ENCODE measurements around the gene NGFR.
A peak's percentile ranks its signal among the peaks of the same experiment; 100 is the strongest.

Gene NGFR

GRCh38 chr17:49515196-49515770 is 20.2 kb downstream of the NGFR start:
- no peak for DNase-seq (ENCODE audit: low read depth in 2 of 2)

- DNase-seq (ENCODE audit: low read depth in 2 of 2): no peak
Observed at GRCh38 chr17:49516180-49516579, 21.1 kb downstream of the NGFR start.

DNA sequence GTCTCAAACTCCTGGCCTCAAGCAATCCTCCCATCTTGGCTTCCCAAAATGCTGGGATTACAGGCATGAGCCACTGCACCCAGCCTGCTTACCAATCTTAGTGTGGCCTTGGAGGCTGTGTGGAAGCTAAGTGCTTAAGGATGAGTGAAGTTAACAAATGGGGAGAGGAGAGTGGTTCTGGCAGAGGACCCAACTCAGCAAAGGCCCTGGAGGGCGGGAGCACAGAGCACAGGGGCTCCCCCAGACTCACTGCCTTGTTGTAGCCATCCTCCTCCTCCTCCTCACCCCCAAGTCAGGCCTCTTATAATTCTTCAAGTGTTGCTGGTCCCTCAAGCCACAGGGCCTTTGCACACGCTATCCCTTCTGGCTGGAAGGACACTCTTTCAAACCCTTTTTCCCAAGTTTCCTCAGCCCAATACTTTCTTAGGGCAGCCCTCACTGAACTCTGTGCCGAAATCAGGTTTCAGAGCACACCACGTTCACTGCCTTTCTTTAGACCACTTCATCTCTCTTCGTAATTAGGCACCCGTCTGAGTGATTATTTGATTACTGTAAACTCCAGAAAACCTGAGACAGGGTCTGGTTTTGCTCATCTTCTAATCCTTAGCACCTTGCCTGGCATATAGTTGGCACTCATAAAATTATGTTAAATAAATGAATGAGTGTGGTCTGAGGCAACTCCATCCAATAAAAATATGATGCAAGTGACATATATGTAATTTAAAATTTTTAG is 23.4 kb downstream of the NGFR start:
- DNase-seq (ENCODE audit: low read depth in 2 of 2): no peak

- DNase-seq (ENCODE audit: low read depth in 2 of 2): no peak
Observed at GRCh38 chr17:49519781-49520180, 24.7 kb downstream of the NGFR start.

DNA sequence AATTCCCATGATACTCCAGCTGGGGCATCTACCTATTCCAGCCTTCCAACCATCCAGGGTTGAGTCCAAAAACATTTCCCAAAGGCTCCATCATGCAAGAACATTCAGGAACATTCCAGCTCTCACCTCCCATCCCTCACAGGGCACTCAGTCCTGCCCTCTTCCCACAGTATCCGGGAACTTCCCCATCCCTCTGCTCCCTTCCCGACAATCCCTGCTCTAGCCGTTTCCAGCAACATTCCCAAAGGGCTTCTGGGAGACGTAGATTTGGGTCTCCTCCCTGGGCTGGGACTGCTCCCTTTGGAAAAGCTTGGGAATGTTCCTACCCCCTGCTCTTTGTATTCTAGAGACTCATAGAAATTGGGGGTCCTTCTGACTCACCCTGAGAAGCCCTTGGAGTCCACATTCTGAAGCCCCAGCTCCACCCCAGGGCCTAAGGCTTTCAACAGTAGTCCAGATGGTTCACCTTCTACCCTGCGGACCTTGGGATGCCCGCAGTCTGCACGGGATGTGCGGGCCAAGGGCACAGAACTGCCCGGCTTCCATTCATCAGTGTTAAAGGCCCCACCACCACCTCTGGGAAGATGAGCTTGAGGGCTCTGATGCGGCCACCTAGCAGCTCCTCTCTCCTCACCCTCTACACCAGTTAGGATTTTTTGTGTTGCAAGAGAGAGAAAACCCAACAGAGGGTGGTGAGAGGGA is 25.4 kb downstream of the NGFR start:
- no peak for DNase-seq (ENCODE audit: low read depth in 2 of 2)

GRCh38 chr17:49521088-49521450 is 26.0 kb downstream of the NGFR start:
- no peak for DNase-seq (ENCODE audit: low read depth in 2 of 2)

DNA sequence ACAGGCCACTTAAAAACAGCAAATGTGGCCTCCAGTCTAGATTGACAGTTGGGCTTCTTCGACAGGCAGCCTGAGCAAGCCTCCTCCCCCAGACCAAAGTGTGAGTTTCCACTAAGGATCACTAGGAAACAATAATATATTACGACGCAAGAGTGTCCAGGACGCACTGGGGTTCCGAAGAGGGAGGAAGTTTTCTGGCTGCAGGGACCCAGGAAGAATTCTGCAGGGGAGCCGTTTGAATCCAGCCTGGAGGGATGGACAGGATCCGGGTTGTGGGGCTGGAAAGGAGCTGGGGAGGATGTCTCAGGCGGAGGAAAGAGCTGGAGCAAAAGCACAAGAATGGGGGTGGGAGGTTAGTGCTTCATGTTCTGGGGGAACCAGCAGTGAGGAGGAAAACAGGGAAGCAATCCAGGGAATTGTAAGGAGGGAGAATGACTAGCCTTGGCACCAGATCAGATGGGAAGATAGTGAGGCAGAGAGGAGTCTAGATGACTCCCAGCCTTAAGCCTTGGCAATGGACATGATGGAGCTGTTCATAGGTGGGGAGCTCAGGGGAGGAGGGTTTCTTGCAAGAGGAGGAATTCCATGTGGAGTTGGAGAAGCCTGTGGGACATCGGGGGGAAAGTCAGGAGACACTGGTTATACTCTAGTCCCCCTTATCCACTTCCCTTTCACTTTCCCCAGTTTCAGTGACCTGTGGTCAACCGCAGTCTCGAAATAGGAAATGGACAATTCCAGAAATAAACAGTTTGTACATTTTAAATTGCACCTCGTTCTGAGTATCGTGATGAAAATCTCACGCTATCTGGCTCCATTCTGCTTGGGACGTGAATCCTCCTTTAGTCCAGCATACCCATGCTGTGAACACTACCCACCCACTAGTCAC is 26.6 kb downstream of the NGFR start:
- no peak for DNase-seq (ENCODE audit: low read depth in 2 of 2)

DNA sequence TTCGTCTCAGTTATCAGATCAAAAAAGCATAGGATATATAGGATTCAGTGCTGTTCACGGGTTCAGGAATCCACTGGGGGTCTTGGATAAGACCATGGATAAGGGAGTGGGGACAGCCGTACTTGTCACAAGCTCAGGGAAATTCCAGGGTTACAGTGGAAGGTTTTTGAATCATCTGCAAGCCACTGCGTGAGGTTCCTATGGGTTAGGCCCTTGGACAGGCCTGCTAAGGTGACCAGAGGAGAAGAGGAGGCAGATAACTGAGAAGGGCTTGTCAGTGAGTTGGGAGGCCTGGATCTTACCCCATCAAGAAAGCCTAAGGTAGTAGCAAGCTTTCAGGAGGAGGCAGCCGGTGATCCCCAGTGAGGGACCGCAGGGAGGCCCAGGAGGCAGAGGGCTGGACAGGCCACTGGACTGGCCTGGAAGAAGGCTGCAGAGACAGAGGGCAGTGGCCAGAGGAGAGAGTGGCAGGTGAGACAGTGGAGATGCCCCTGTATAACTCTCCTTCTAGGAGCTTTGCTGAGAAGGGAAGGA is 27.3 kb downstream of the NGFR start:
- DNase-seq (ENCODE audit: low read depth in 2 of 2): no peak

- no peak for DNase-seq (ENCODE audit: low read depth in 2 of 2)
Observed at GRCh38 chr17:49523196-49523595, 28.1 kb downstream of the NGFR start.

GRCh38 chr17:49523706-49524472 is 28.8 kb downstream of the NGFR start:
- DNase-seq (ENCODE audit: low read depth in 2 of 2): peak in 1 of 2 donors; percentile 16

- no peak for DNase-seq (ENCODE audit: low read depth in 2 of 2)
Observed at GRCh38 chr17:49524473-49525359, 29.6 kb downstream of the NGFR start.

DNA sequence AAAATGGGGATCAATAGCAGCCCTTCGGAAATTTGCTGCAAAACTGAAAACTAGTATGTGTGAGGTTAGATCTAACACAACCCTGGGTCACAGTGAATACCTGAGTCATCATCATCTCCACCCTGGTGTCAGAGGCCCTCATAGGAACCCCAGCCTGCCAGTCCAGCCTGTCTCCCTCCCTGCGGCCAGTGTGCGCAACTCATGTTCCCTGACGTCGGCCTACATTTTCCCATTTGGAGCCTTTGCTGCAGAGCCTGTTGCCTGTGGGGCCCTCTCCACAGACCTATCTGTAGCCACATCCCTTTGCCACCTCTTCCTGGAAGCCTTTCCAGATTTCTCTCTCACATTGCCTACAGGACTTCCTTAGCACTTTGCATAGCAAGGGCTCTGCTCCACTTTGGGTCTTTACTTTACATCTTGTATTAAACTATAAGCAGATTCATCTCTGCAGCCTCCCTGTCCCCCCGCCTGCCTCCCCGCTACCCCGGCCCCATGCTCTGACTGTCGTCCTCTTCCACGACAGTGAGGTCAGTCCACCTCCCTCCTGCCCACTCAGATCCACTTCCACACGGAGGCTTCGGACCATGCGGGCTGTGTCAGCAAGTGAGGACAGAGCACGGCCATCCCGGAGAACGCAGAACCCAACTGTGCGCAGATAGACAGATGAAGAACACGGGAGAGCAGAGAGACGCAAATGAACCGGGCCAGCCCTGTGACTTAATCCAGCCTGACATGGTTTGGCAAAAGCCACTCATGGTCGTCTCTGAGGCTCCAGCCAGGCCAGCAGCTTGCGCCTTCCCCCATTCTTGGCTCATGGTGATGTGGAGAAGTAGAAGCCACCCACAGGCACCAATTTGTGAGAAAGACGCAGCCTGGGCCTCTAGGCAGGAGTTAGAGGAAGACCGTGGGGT is 31.0 kb downstream of the NGFR start:
- DNase-seq (ENCODE audit: low read depth in 2 of 2): no peak

GRCh38 chr17:49527927-49528651 is 33.0 kb downstream of the NGFR start:
- no peak for DNase-seq (ENCODE audit: low read depth in 2 of 2)

DNA sequence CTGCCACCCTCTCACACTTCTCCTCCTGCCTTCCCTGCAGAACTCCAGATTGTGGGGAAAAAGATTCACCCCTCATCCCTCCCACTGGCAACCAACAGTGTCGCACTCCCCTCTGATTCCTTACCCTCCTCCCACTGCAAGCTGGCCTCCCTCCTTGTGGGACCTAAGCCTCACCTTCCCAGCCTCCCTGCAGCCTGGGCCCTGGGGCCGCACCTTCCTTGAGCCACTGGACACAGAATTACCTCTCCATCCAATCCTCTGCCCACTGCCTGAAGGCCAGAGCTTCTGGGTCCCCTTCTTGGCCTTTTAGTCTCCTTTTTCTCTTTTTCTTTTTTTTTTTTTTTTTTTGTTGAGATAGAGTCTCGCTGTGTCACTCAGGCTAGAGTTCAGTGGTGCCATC is 33.9 kb downstream of the NGFR start:
- no peak for DNase-seq (ENCODE audit: low read depth in 2 of 2)

GRCh38 chr17:49530118-49530517 is 35.0 kb downstream of the NGFR start:
- DNase-seq (ENCODE audit: low read depth in 2 of 2): no peak

- DNase-seq (ENCODE audit: low read depth in 2 of 2): no peak
Observed at GRCh38 chr17:49543860-49544259, 48.8 kb downstream of the NGFR start.

DNA sequence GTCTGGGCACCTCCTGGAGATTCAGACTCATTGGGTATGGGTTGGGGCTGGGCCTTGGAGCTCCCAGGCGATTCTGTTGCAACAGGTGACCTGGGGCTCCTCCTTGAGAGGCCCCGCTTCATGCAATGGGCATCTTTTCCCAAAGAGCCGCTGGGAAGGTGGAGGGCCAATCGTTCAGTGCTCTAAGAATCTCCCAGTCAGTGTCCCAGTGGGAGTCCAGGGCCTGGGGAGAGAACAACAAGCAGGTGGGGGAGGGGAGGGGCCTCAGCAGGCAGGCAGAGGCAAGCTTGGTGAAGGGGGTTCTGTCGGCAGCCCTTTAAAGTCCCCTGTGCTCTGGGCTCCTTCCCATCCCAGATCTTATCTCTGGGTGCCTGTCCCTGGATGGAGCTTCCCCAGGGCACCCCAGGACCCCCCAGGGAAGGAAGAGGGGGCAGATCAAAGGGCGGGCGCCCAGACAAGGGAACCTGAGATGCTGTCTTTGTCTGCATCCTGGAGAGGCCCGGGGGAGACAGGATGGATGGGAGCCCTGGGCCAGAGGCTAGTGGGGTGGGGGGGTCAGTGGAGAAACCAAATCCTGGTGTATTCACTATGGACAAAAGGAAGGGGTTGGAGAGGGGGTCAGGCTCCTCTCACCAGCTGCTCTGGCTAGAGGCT is 50.0 kb downstream of the NGFR start:
- no peak for DNase-seq (ENCODE audit: low read depth in 2 of 2)
